AG04450 (cell line): ENCODE results near the gene MUC20. TPM values are rescaled to one million over a fixed set of nuclear protein-coding genes. Genes with fewer than 3 reads are reported as not detected.
"Not testable (repeated sequence)": the region's sequence is repeated elsewhere in the genome, so short reads cannot be mapped to it uniquely, and the experiment has no call there.

Experiments used
- CTCF ChIA-PET: fragments of 300-600, 350-600 bp; formaldehyde crosslinking; extraction: SDS; loops from one replicate; lab custom pipeline; 2022; ENCODE audit warnings: antibody characterized with exemption, inconsistent platforms; lab: Charles Lee
- POLR2A ChIA-PET: fragments of 350-600 bp; formaldehyde crosslinking; extraction: SDS; loops from one replicate; lab custom pipeline; 2021; ENCODE audit warnings: antibody characterized with exemption, inconsistent platforms; lab: Yijun Ruan, JAX
- DNase-seq: peaks from one replicate; pipeline ENCODE4 v3.0.0-alpha.2; 2011; ENCODE audit warnings: low read depth, low spot score
- H3K27ac ChIP-seq: one replicate; pipeline ENCODE4 v1.5.1; 2012; ENCODE audit warnings: low read depth, low read length, control low read depth
- H3K27me3 ChIP-seq: one replicate; pipeline ENCODE4 v1.6.0; 2012; ENCODE audit warnings: low read length; ENCODE audit not compliant: control insufficient read depth, insufficient read depth
- H3K4me3 ChIP-seq: 2 replicates; pipeline ENCODE4 v1.5.1; 2011; ENCODE audit warnings: mild to moderate bottlenecking, low read depth, low read length, control low read depth
- H3K9me3 ChIP-seq: 2 replicates; pipeline ENCODE4 v1.5.1; 2012; ENCODE audit warnings: low read length; ENCODE audit not compliant: control insufficient read depth, insufficient read depth
- polyA plus RNA-seq: library from polyadenylated mRNA; depleted of rRNA; stranded (reverse); fragments of >200 nt; gene quantifications from 2 replicates; pipeline ENCODE4 v1.2.3, GENCODE V29; 2011
- TF ChIP-seq, protein P1 (sequence below): IDR thresholded peaks from 2 replicates; pipeline ENCODE4 v1.5.1; 2011; ENCODE audit warnings: low read depth, low read length, control low read depth, inconsistent platforms

The MUC20 gene
- polyA plus RNA-seq, 1 experiment: 0.19 TPM

DNA sequence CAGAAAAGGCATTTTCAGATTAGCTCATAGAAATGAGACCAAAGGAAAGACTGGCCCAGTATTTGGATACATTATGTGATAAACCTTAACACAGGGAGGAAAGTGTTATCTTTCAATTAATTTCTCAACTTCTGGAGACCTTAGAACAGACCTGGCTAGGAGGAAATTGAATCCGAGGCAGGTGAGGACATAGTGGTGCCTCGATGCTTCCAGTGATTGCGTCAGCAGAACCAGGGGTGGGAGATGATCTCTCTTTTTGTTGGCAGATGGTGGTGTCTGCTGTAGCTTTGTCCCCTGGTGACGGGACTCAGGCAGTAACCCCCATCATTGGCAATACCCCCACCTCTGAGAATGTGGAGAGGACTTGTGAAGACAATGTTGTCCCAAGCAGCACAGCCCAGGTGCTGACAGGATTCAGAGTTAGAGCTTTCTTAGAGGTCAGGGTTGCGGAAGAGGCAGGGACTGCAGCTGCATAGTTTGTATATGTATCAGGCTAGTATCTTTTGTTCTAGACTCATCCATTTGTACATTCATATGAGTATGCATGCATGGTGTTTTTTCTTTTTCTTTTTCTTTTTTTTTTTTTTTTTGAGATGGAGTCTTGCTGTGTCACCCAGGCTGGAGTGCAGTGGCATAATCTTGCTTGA, 27.9 kb upstream of the MUC20 start:
- DNase-seq: no peak
- TF ChIP-seq, protein P1, sequence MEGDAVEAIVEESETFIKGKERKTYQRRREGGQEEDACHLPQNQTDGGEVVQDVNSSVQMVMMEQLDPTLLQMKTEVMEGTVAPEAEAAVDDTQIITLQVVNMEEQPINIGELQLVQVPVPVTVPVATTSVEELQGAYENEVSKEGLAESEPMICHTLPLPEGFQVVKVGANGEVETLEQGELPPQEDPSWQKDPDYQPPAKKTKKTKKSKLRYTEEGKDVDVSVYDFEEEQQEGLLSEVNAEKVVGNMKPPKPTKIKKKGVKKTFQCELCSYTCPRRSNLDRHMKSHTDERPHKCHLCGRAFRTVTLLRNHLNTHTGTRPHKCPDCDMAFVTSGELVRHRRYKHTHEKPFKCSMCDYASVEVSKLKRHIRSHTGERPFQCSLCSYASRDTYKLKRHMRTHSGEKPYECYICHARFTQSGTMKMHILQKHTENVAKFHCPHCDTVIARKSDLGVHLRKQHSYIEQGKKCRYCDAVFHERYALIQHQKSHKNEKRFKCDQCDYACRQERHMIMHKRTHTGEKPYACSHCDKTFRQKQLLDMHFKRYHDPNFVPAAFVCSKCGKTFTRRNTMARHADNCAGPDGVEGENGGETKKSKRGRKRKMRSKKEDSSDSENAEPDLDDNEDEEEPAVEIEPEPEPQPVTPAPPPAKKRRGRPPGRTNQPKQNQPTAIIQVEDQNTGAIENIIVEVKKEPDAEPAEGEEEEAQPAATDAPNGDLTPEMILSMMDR: no peak
- Histone ChIP-seq H3K9me3 (no peaks in the 10 kb centered on the region), H3K27ac (no peak overlapping the region), H3K4me3 (no peak overlapping the region), H3K27me3 (no peaks in the 10 kb centered on the region)
- CTCF ChIA-PET: no interaction called here
- POLR2A ChIA-PET: interaction anchor here (0.7 kb wide), 2 partner anchors 129 to 151 kb away, joined by 4 to 6 read pairs; no protein-coding TSS in a partner anchor

DNA sequence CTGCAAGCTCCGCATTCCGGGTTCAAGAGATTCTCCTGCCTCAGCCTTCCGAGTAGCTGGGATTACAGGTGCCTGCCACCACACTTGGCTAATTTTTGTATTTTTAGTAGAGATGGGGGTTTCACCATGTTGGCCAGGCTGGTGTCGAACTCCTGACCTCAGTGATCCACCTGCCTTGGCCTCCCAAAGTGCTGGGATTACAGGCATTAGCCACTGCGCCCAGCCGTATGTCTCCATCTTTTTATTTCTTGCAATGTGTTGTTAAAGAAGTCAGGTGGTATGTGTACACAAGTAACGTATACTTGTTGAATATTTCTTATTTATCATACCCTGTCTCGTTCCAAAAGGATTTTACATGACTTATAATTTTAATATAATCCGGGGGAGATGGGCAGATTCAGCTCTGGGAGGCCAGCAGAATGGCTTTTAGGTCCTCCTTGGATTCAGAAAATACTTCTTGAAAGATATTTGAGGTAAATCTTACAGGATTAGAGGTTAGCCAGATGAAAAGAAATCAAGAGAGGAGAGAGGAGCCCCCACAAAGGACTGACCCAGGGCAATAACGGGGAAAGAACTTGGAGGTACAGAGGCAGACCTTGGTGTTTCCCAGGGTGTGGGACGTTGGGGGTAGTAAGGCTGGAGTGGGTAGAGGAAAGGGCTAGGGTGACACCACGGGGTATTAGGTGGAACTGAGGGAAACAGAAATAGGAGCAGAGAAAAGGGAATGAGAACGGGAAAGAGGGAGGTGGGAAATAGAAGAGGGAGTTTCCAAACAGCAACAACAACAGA, 27.2 kb upstream of the MUC20 start:
- Histone ChIP-seq H3K27ac (no peak overlapping the region), H3K4me3 (no peak overlapping the region), H3K9me3 (no peaks in the 10 kb centered on the region), H3K27me3 (no peaks in the 10 kb centered on the region)
- TF ChIP-seq, protein P1: no peak
- no peak for DNase-seq
- ChIA-PET CTCF (no interaction called here), POLR2A (interaction anchor here (0.7 kb wide), 1 partner anchor 128 kb away, joined by 6 read pairs; no protein-coding TSS in a partner anchor)

DNA sequence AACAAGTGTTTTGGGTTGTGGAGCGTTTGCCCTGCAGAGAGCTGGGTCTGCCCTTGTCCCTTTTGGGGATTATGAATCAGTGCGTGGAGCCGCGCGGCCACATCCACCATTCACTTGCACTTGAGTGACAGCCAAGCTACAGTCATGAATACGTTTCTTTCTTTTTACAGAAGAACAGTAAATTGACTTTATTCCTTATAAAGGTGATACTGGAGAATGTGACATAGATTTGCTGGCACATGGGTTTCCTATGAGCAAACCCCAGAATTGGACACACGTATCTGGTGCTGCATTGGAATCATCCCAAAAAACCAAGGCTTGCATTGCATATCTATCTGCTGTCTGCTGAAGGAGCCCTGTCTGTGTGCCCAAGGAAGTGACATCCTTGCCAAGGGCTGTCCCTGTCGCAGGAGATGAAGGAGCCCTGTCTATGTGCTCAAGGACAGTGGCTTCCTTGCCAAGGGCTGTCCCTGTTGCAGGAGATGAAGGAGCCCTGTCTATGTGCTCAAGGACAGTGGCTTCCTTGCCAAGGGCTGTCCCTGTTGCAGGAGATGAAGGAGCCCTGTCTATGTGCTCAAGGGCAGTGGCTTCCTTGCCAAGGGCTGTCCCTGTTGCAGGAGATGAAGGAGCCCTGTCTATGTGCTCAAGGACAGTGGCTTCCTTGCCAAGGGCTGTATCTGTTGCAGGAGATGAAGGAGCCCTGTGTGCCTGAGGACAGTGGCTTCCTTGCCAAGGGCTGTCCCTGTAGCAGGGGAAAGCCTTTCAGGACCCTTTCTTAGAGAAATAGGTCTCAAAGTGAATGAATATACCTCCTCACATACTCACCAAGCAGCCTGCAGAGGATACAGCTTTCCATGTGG, 26.3 kb upstream of the MUC20 start:
- DNase-seq, CTCF ChIA-PET, H3K9me3 ChIP-seq, H3K27me3 ChIP-seq, H3K27ac ChIP-seq, POLR2A ChIA-PET, H3K4me3 ChIP-seq: not testable (repeated sequence)

DNA sequence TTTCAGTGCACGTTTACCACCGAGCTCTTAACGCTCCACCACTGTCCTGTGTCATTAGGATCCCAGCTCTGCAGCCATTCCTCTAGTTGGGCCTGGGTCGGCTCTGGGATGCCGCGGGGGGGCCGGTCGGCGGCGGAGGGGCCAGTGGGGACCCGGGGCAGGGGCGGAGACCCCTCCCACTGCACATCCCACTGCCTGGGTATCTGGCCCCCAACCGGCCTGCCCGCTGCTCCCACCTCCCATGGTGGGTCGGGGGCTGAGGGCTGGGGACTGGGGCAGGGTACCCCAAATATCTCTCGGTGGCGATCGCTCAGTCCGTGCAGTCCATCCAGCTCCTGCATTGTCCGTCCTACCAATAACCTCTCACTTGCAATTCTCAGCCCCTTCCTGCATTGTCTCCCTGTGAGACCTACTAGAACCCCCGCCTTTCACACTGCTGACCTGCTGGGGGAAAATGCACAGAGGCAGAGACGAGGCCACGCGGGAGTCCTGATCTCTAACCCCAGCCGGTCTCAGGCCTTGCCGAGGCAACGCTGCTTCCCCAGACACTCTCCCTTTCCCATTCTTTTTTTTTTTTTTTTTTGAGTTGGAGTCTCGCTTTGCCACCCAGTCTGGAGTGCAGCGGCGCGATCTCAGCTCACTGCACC, 24.0 kb upstream of the MUC20 start:
- Histone ChIP-seq H3K27ac (no peak overlapping the region), H3K27me3 (no peaks in the 10 kb centered on the region), H3K9me3 (no peaks in the 10 kb centered on the region), H3K4me3 (no peak overlapping the region)
- TF ChIP-seq, protein P1: no peak
- no peak for DNase-seq
- ChIA-PET CTCF (no interaction called here), POLR2A (no interaction called here)

DNA sequence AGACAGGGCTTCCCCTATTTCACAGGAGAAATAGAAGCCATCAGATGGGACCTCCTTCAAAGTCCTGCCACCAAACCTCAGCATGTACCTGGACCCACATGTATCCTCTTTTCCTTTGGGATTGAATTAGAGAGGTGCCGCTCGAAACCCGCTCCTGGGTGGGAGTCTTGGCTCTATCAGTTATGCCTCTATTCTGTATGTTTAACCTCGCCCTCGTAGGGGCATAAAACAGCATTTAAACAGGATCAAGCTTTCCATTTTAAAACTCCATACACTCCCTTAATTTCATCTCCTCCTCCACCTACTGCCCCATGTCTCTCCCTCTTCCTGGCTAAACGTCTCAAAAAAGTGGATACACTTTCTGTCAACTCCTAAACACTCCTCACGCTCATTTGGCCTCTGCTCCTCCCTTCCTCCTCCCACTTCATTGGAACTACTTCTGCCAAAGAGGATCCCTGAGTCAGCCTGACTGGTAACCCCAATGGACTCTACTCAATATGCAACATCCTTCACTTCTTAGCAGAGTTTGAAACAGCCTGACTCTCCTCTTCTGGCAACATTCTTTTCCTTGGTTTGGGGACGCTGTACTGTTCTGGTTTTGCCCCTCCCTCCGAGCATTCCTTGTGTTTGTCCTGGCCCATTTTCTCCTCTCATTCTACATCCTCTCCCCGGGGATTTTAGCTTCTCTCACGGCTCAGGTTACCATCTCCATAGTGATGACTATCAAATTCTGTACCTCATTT, 23.0 kb upstream of the MUC20 start:
- peak; percentile 41 for DNase-seq
- Histone ChIP-seq H3K27me3 (no peaks in the 10 kb centered on the region), H3K9me3 (no peaks in the 10 kb centered on the region), H3K27ac (no peak overlapping the region), H3K4me3 (no peak overlapping the region)
- ChIA-PET POLR2A (no interaction called here), CTCF (no interaction called here)
- TF ChIP-seq, protein P1: no peak
